Heart right ventricle (tissue), 16 donors: Measurements from ENCODE around the gene CAPN15. TPM values are rescaled to one million over a fixed set of nuclear protein-coding genes. Genes with fewer than 3 reads are reported as not detected.

Source experiments
- ATAC-seq, 8 donors: fragments of 200-7000 bp; cut with Tn5 transposase; one replicate each; pipeline ENCODE4 v1.9.1; 2020; ENCODE audit warnings: mild to moderate bottlenecking in 8 of 8, moderate library complexity in 8 of 8, moderate number of reproducible peaks in 1 of 8
- DNase-seq, 2 donors: peaks; one replicate each; pipeline ENCODE4 v3.0.0-alpha.2; 2020
- H3K27ac ChIP-seq, 10 donors: fragments of 200-600 bp; sonication (generic) in 2 of 10; one replicate each; pipeline versions ENCODE4 v1.5.0 to v1.8.0; 2020 to 2022; ENCODE audit warnings: mild to moderate bottlenecking in 3 of 10
- H3K27me3 ChIP-seq, 7 donors: fragments of 200-600 bp; one replicate each; pipeline ENCODE4 v1.8.0; 2021 to 2022; ENCODE audit warnings: mild to moderate bottlenecking in 2 of 7
- H3K36me3 ChIP-seq, 9 donors: fragments of 200-600 bp; sonication (generic) in 1 of 9; one replicate each; pipeline versions ENCODE4 v1.5.0 to v1.8.0; 2020 to 2022; ENCODE audit warnings: mild to moderate bottlenecking in 2 of 9
- H3K4me1 ChIP-seq, 9 donors: fragments of 200-600 bp; sonication (generic) in 1 of 9; one replicate each; pipeline versions ENCODE4 v1.5.0 to v1.8.0; 2020 to 2022; ENCODE audit warnings: mild to moderate bottlenecking in 4 of 9
- H3K4me3 ChIP-seq, 10 donors: fragments of 200-600 bp; sonication (generic) in 2 of 10; one replicate each; pipeline versions ENCODE4 v1.5.0 to v1.8.0; 2020 to 2022; ENCODE audit warnings: mild to moderate bottlenecking in 7 of 10, moderate library complexity in 2 of 10
- H3K9me3 ChIP-seq, 11 donors: fragments of 200-600 bp in 10 of 11; sonication (generic) in 2 of 11; one replicate each; pipeline versions ENCODE4 v1.5.0 to v1.8.0; 2013 to 2022; ENCODE audit warnings: mild to moderate bottlenecking in 2 of 11, control low read depth in 1 of 11, moderate library complexity in 1 of 11
- WGBS, 2 donors: extraction: QIAGEN DNeasy Blood & Tissue Kit; methylation state at CpG; one replicate each; pipeline ENCODE4 v1.1.7; 2013; ENCODE audit warnings: inconsistent platforms in 1 of 2; 5-methylcytosine and 5-hydroxymethylcytosine counted together
- intact Hi-C, 10 donors: fragments of 100-400 bp; cut with DNase I; formaldehyde crosslinking; loops; one replicate each; pipeline versions ENCODE4 v1.11.1 to v1.14.2; 2022
- polyA plus RNA-seq, 2 donors: library from polyadenylated mRNA; stranded (reverse); fragments of 200-250 nt; gene quantifications; one replicate each; pipeline ENCODE4 v1.2.3, GENCODE V29; 2013
- total RNA-seq, 10 donors: library from RNA; stranded (reverse); fragmentation: NEBNext Ultra II Directional in 3 of 10; extraction: Animal tissue kit (Norgen Biotek cat#: 25700) in 3 of 10; gene quantifications; one replicate each; pipeline versions ENCODE4 v1.2.1 to v1.2.4, GENCODE V29; 2021 to 2023
- TF ChIP-seq, protein P1 (sequence below), 9 donors: fragments of 200-600 bp; sonication (generic) in 2 of 9; IDR thresholded peaks; one replicate each; pipeline versions ENCODE4 v1.5.0 to v1.8.0; 2021 to 2022; ENCODE audit warnings: antibody characterized with exemption in 9 of 9, mild to moderate bottlenecking in 5 of 9, moderate library complexity in 1 of 9
- donor health status: Arrhythmogenic right ventricular cardiomyopathy.
- donor health status: ischemic (EF 13 %, LVEDD 7.1; RV severe dilation, severe dysfunction).
- donor health status: healthy with polysubstance abuse.
- donor health status: DM: no; HTN: yes; CAD: no.
- donor health status: DM: no; HTN: no; CAD: no.
- donor health status: ischemic (EF 25% LVEDD 6.9; RV normal size, moderate dysfunction).
- donor health status: ischemic (EF 25% LVEDD 5.7; RV mildly dilated, moderate dysfunction).
- donor health status: healthy.
- donor health status: DM: yes; HTN: yes; CAD: no.
- donor health status: Ischemic cardiomyopathy.
- donor health status: ischemic (EF 35%, LVEDD 5.7; RV mildly dilated, moderate dysfunction).
- donor health status: nonischemic (EF 11% LVEDD 7.7; RV severe dilation, severe dysfunction).
- donor health status: DM: yes; HTN: yes; CAD: no.
- donor health status: PGD.
- donor health status: ischemic (EF 29% LVEDD 5.4; RV normal size, mild dysfunction).
- donor health status: nonischemic (EF 23%, LVEDD 6.1; RV moderate dilation, normal function).

The CAPN15 gene
- total and polyA plus RNA-seq, 12 donors, result 11.1 to 39.5 (median 16.0) TPM

- WGBS, 2 donors, result 51 to 63% methylated on average over 12 of the region's 12 CpGs
- TF ChIP-seq, protein P1, sequence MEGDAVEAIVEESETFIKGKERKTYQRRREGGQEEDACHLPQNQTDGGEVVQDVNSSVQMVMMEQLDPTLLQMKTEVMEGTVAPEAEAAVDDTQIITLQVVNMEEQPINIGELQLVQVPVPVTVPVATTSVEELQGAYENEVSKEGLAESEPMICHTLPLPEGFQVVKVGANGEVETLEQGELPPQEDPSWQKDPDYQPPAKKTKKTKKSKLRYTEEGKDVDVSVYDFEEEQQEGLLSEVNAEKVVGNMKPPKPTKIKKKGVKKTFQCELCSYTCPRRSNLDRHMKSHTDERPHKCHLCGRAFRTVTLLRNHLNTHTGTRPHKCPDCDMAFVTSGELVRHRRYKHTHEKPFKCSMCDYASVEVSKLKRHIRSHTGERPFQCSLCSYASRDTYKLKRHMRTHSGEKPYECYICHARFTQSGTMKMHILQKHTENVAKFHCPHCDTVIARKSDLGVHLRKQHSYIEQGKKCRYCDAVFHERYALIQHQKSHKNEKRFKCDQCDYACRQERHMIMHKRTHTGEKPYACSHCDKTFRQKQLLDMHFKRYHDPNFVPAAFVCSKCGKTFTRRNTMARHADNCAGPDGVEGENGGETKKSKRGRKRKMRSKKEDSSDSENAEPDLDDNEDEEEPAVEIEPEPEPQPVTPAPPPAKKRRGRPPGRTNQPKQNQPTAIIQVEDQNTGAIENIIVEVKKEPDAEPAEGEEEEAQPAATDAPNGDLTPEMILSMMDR (IDR thresholded peaks at IDR 0.05), result no peak
- peak overlapping the region in 9 of 10 donors; percentile 64 to 93 (median 78) for H3K4me3 ChIP-seq
- H3K4me1 ChIP-seq, result peaks cover 23 to 71% (median 56%) of the 10 kb centered on the region in 9 donors
- H3K36me3 ChIP-seq, result peaks cover 0 to 6% (median 0%) of the 10 kb centered on the region in 9 donors
- H3K9me3 ChIP-seq, result no peaks in the 10 kb centered on the region
- DNase-seq, result no peak
- intact Hi-C loops, result loop anchor here in 2 of 10 donors (5.0 kb wide), 2 partner anchors 38 to 102 kb away; partner anchors contain the start of genes NHLRC4 (in 1 of the 2), PIGQ (in 1 of the 2) and RAB11FIP3 (in 1 of the 2)
- no peak for ATAC-seq
- H3K27ac ChIP-seq, result peak overlapping the region; percentile 32 to 99 (median 86)
- no peaks in the 10 kb centered on the region for H3K27me3 ChIP-seq
Measured at GRCh38 chr16:529012-529575, 1.6 kb downstream of the CAPN15 start.

- intact Hi-C loops, result no loop called here
- Histone ChIP-seq H3K27ac (peak overlapping the region in 3 of 10 donors; percentile 17 to 90 (median 89)), H3K9me3 (no peaks in the 10 kb centered on the region), H3K4me3 (no peak overlapping the region), H3K27me3 (no peaks in the 10 kb centered on the region), H3K36me3 (peaks cover 0 to 6% (median 0%) of the 10 kb centered on the region in 9 donors), H3K4me1 (peaks cover 26 to 75% (median 53%) of the 10 kb centered on the region in 9 donors)
- no peak for DNase-seq
- 89 to 92% methylated on average over 23 of the region's 23 CpGs for WGBS, 2 donors
- ATAC-seq, result no peak
- TF ChIP-seq, protein P1 (IDR thresholded peaks at IDR 0.05), result no peak
Measured at GRCh38 chr16:530111-530817, 2.8 kb downstream of the CAPN15 start.

DNA sequence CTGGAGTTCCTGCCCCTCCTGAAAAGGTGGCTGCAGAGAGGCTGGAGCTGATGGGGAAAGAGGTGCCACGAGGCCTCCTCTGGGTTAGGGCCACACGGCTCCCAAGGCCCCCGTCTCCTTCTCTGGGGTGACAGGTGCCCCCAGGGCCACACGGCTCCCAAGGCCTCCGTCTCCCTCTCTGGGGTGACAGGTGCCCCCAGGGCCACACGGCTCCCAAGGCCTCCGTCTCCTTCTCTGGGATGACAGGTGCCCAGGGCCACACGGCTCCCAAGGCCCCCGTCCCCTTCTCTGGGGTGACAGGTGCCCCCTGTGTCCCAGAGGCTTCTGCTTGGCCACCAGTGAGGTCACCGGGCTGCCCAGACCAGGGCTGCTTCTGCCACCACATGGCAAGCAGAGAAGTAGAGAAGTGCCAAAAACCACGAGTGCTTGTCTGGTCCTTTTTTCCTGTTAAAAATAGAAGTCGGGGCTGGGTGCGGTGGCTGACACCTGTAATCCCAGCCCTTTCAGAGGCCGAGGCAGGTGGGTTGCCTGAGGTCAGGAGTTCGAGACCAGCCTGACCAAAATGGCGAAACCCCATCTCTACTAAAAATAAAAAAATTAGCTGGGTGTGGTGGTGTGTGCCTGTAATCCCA lies 4.1 kb downstream of the CAPN15 start:
- peaks cover 0 to 7% (median 0%) of the 10 kb centered on the region in 9 donors for H3K36me3 ChIP-seq
- intact Hi-C loops, result no loop called here
- DNase-seq (no peak), ATAC-seq (no peak)
- no peaks in the 10 kb centered on the region for H3K9me3 ChIP-seq
- peaks cover 19 to 66% (median 40%) of the 10 kb centered on the region in 9 donors for H3K4me1 ChIP-seq
- no peak overlapping the region for H3K27ac ChIP-seq
- WGBS, 2 donors, result 85 to 90% methylated on average over 16 of the region's 16 CpGs
- no peaks in the 10 kb centered on the region for H3K27me3 ChIP-seq
- TF ChIP-seq, protein P1 (IDR thresholded peaks at IDR 0.05), result no peak
- no peak overlapping the region for H3K4me3 ChIP-seq

GRCh38 chr16:533391-534123 lies 6.0 kb downstream of the CAPN15 start:
- TF ChIP-seq, protein P1 (IDR thresholded peaks at IDR 0.05), result no peak
- no peak for ATAC-seq
- Histone ChIP-seq H3K4me1 (peaks cover 11 to 61% (median 32%) of the 10 kb centered on the region in 9 donors), H3K27me3 (no peaks in the 10 kb centered on the region), H3K4me3 (no peak overlapping the region), H3K9me3 (no peaks in the 10 kb centered on the region), H3K27ac (no peak overlapping the region), H3K36me3 (peaks cover 0 to 26% (median 0%) of the 10 kb centered on the region in 9 donors)
- 69 to 74% methylated on average over 30 of the region's 30 CpGs for WGBS, 2 donors
- DNase-seq, result no peak
- intact Hi-C loops, result no loop called here
